Parathyroid adenoma (tissue), 2 donors: ENCODE measurements around the gene FN3K.

Source experiments
- H2AFZ ChIP-seq: fragments of 300-600 bp; sonication (generic); one replicate; pipeline ENCODE4 v1.7.0; 2017; ENCODE audit warnings: antibody characterized with exemption, mild to moderate bottlenecking
- H3K27ac ChIP-seq: fragments of 300-600 bp; sonication (generic); one replicate; pipeline ENCODE4 v1.7.0; 2017
- H3K27me3 ChIP-seq: fragments of 300-600 bp; sonication (generic); one replicate; pipeline ENCODE4 v1.7.0; 2017; ENCODE audit warnings: low read length; ENCODE audit not compliant: control insufficient read depth, insufficient read depth
- H3K36me3 ChIP-seq: fragments of 300-600 bp; sonication (generic); one replicate; pipeline ENCODE4 v1.7.0; 2017; ENCODE audit warnings: low read length; ENCODE audit not compliant: control insufficient read depth, insufficient read depth
- H3K4me1 ChIP-seq: fragments of 300-600 bp; sonication (generic); one replicate; pipeline ENCODE4 v1.7.0; 2017; ENCODE audit warnings: control low read depth
- H3K4me2 ChIP-seq: fragments of 300-600 bp; sonication (generic); one replicate; pipeline ENCODE4 v1.7.0; 2017; ENCODE audit warnings: low read length
- H3K4me3 ChIP-seq: fragments of 300-600 bp; sonication (generic); one replicate; pipeline ENCODE4 v1.7.0; 2017; ENCODE audit warnings: low read depth, low read length
- H3K79me2 ChIP-seq: fragments of 300-600 bp; sonication (generic); one replicate; pipeline ENCODE4 v1.7.0; 2017; ENCODE audit warnings: control low read depth
- H3K9ac ChIP-seq: fragments of 300-600 bp; sonication (generic); one replicate; pipeline ENCODE4 v1.7.0; 2017; ENCODE audit warnings: mild to moderate bottlenecking
- H3K9me3 ChIP-seq: fragments of 300-600 bp; sonication (generic); one replicate; pipeline ENCODE4 v1.7.0; 2017; ENCODE audit warnings: low read length; ENCODE audit not compliant: control insufficient read depth
- CTCF ChIP-seq: fragments of 300-600 bp; sonication (generic); IDR thresholded peaks from one replicate; pipeline ENCODE4 v1.7.0; 2017; ENCODE audit warnings: antibody characterized with exemption, mild to moderate bottlenecking
- donor health status: primary hyperparathyroidism.

Gene FN3K

GRCh38 chr17:82734987-82735866, at the start of gene FN3K:
Gene FN3K, plus strand, starts transcription at chr17:82735615. Its CDS starts 22 bp downstream, at chr17:82735637.
- Histone ChIP-seq H3K4me3 (peak within 1 kb of the TSS; percentile 59), H3K79me2 (peaks cover 8% of the 10 kb centered on the region), H3K27me3 (no peaks in the 10 kb centered on the region), H3K4me2 (peak within 1 kb of the TSS; percentile 82), H3K9me3 (no peaks in the 10 kb centered on the region), H3K27ac (peak within 1 kb of the TSS; percentile 57), H3K36me3 (no peaks in the 10 kb centered on the region), H2AFZ (peak within 1 kb of the TSS; percentile 76), H3K4me1 (peaks cover 4% of the 10 kb centered on the region), H3K9ac (peak within 1 kb of the TSS; percentile 61)
- no peak for TF ChIP-seq CTCF

- peaks cover 7% of the 10 kb centered on the region for H3K79me2 ChIP-seq
- no peaks in the 10 kb centered on the region for H3K27me3 ChIP-seq
- H2AFZ ChIP-seq, result no peak overlapping the region
- H3K4me3 ChIP-seq, result no peak overlapping the region
- no peak overlapping the region for H3K4me2 ChIP-seq
- H3K36me3 ChIP-seq, result no peaks in the 10 kb centered on the region
- H3K9me3 ChIP-seq, result no peaks in the 10 kb centered on the region
- no peak overlapping the region for H3K9ac ChIP-seq
- no peaks in the 10 kb centered on the region for H3K4me1 ChIP-seq
- H3K27ac ChIP-seq, result no peak overlapping the region
- TF ChIP-seq CTCF, result no peak
Observed at GRCh38 chr17:82686366-82687324, 48.8 kb upstream of the FN3K start.

GRCh38 chr17:82687375-82687861, 48.0 kb upstream of the FN3K start:
- H3K27ac ChIP-seq, result no peak overlapping the region

GRCh38 chr17:82687871-82688270, 47.5 kb upstream of the FN3K start:
- Histone ChIP-seq H3K27ac (no peak overlapping the region), H3K36me3 (no peaks in the 10 kb centered on the region), H3K4me1 (no peaks in the 10 kb centered on the region), H2AFZ (no peak overlapping the region), H3K27me3 (no peaks in the 10 kb centered on the region), H3K4me3 (no peak overlapping the region), H3K79me2 (peaks cover 7% of the 10 kb centered on the region), H3K9me3 (no peaks in the 10 kb centered on the region), H3K9ac (no peak overlapping the region), H3K4me2 (no peak overlapping the region)
- no peak for TF ChIP-seq CTCF

More at GRCh38 chr17:82687375-82687861, 48.0 kb upstream of the FN3K start:
- Histone ChIP-seq H3K79me2 (peaks cover 7% of the 10 kb centered on the region), H3K4me2 (no peak overlapping the region), H3K9ac (no peak overlapping the region), H2AFZ (no peak overlapping the region), H3K4me1 (no peaks in the 10 kb centered on the region), H3K36me3 (no peaks in the 10 kb centered on the region), H3K4me3 (no peak overlapping the region), H3K9me3 (no peaks in the 10 kb centered on the region), H3K27me3 (no peaks in the 10 kb centered on the region)
- TF ChIP-seq CTCF, result no peak
